Epidermal melanocyte (primary cell): Measurements from ENCODE around the gene PRTN3.
"Not testable (repeated sequence)": the region's sequence is repeated elsewhere in the genome, so short reads cannot be mapped to it uniquely, and the experiment has no call there.

Source experiments
- DNase-seq: peaks from one replicate; pipeline ENCODE4 v3.0.0; 2011; ENCODE audit warnings: low spot score; ENCODE audit not compliant: insufficient read length

Gene PRTN3

DNA sequence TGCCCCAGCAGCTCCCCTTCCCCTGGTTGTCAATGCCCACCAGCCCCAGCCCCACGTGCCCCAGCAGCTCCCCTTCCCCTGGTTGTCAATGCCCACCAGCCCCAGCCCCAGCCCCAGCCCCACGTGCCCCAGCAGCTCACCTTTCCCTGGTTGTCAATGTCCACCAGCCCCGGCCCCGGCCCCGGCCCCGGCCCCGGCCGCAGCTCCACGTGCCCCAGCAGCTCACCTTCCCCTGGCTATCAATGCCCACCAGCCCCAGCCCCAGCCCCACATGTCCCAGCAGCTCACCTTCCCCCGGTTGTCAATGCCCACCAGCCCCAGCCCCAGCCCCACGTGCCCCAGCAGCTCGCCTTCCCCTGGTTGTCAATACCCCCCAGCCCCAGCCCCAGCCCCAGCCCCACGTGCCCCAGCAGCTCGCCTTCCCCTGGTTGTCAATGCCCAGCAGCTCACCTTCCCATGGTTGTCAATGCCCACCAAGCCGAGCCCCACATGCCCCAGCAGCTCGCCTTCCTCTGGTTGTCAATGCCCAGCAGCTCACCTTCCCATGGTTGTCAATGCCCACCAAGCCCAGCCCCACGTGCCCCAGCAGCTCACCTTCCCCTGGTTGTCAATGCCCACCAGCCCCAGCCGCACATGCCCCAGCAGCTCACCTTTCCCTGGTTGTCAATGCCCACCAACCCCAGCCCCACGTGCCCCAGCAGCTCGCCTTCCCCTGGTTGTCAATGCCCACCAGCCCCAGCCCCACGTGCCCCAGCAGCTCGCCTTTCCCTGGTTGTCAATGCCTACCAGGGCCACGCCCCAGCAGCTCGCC is 38.2 kb downstream of the PRTN3 start:
- DNase-seq = not testable (repeated sequence)

DNA sequence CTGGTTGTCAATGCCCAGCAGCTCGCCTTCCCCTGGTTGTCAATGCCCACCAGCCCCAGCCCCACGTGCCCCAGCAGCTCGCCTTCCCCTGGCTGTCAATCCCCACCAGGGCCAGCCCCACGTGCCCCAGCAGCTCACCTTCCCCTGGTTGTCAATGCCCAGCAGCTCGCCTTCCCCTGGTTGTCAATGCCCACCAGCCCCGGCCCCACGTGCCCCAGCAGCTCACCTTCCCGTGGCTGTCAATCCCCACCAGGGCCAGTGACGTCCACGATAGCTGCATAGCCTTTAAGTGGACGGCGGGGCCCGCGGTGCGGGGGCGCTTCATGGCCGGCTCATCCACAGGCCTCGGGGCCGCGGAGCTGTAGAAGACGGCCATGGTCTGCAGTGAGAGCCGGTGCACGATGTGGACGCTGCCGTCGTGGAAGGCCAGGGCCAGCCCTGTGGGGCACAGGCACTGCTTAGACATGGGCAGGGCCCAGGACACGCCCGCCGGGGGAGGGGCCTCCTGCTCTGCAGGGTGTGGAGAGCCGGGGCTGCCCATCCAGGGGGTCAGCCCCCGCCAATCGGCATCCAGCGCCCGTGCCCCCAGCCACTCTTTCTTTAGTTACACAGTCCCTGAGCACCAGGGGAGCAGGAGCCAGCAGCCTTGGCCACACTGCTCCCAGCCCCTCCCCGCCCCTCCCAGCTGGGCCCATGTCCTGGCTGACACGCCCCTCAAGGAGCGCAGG is 39.1 kb downstream of the PRTN3 start:
- no peak for DNase-seq

DNA sequence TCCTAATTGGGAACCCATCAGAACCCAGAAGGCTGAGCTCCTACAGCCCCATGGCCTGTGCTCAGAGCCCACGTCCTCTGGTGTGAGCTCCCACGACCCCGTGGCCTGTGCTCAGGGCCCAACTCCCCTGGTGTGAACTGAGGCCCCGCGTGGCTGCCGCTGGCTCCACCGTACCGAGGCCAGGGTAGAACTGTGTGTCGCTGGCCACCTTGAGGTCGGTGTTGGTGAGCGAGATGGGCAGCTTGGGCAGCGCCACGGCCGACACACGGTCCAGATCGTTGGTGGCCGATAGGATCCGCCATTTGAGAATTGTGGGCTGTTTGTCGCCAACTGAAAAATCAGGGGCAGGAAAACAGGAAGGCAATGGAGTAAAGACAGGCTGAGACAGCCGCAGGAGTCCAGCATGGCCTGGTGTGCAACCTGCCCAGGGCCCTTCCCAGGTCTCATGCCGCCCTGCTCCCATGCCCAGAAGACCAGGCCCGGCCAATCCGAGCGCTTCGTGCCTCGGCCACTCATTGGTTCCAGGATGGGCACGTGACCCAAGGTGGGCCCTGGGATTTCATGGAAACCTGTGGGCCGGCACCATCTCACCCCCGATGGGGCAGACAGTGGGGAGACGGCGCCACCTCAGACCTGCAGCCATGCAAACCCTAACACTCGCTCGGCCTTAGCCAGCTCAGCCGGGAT is 40.7 kb downstream of the PRTN3 start:
- DNase-seq = no peak

DNA sequence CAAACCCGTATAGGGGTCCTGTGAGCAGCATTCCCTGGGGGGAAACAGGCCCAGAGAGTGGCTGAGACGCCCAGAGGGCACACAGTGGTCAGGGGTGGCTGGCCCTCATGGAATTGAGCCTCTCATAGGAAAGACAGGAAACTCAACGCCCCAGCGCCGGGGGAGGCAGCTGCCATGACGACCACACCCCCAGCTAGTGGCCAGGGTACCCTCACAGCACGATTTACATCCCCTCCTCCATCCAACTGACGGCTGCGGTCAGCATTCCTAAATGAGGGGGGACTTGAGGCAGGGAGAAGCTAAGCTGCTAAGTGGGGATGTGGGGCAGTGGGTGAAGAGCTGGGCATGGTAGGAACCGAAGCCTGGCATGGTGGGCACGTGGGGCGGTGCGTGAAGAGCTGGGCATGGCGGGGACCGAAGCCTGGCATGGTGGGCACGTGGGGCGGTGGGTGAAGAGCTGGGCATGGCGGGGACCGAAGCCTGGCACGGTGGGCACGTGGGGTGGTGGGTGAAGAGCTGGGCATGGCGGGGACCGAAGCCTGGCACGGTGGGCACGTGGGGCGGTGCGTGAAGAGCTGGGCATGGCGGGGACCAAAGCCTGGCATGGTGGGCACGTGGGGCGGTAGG is 42.2 kb downstream of the PRTN3 start:
- no peak for DNase-seq

DNA sequence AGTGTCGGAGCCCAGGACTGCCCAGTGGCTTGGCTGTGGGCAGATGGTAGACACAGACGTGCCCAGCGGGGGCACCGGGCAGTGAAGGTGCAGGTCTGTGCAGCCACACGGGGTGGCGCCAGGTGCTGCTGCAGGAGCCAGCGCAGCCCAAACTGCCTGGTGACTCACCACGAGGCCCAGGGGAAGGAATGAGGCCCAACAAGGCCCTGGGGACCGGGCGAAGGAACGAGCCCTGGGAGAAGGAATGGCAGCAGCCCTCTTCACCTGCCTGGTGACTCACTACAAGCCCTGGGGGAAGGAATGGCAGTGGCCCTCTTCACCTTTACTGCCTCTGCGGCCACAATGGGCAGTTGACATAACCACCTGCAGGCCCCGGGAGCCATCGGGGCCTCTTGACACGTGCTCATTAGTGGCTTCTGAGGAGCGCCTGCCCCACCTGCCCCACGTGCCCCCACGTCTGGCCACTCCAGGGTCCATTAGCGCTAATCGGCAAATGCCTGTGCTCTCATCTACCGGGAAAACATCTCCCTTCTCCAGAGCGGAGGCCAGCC is 42.9 kb downstream of the PRTN3 start:
- no peak for DNase-seq

DNA sequence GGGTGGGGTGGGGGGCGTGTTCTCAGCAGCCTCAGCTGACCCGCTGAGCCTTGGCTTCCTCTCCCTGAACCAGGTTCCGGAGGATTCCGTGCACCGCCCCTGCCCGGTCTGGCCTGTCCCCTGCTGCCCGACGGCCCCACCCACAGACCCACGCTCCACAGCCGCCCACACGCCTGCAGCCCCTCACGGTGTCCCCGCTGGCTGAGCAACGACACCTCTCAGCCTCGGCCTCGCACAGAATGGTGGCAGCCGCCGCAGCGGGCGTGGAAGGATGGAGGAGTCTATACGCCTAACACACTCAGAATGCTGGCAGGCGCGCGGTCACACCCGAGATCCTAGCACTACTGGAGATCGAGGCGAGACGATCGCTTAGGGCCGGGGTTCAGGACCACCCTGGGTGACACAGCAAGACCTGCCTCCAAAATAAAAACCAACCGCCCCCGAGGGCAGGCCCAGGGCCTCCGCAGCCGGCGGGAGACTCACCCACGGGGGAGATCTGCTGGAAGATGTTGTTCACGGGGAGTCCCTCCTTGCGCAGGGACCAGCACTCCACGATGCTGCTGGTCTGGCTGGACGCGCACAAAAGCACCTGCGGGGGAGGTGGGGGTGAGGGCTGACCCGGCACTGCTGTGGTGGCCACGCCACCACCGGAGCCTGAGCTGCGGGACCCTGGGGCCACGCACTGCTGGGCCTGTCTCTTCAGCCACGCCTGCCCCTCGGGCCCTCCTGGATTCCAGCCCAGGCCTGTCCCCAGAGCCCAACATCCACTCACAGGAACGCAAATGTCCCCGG is 43.8 kb downstream of the PRTN3 start:
- no peak for DNase-seq

DNA sequence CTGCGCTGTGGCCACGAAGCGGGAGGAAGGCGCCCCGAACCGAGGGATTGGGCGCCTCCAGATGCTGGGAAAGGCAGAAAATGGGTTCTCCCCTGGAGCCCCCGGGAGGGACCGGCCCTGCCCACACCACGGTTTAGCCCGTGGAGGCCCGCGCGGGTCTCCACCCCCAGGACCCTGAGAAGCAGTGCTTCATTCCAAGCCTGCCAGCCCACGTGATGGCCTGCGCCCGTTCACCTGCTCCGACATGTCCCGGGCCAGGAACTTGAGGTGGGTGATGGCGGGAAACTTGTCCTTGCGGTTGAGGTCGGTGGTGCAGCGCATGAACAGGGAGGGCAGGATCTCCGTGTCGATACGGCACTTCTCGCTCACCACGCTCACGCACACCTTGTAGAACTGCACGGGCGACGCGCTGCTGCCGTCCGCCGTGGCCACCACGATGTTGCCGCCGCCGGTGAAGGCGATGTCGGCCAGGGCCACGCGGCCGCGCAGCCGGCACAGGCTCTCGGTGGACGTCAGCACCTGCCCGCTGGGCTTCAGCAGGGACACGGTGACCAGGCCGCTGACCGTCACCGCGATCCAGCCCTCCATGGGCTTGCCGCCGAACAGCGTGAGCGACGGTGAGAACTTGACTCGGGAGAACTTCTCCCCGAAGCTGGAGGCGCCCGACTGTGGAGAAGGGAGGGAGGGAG is 44.9 kb downstream of the PRTN3 start:
- no peak for DNase-seq

DNA sequence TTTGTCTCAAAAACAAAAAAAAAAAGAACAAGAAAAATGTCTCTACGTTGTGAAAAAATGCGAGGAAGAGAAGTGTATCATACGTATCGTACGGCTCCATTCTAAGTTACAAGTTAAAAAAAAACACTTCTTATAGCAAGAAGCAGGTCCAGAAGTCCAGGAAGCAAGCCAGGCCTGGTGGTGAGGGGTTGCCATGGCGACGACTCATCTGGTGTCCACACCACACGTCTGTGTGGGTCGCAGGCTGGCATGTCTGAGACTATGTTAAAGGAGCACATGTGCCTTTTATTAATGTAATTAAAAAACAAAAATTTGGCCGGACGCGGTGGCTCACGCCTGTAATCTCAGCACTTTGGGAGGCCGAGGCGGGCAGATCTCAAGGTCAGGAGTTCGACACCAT is 46.3 kb downstream of the PRTN3 start:
- DNase-seq = no peak

DNA sequence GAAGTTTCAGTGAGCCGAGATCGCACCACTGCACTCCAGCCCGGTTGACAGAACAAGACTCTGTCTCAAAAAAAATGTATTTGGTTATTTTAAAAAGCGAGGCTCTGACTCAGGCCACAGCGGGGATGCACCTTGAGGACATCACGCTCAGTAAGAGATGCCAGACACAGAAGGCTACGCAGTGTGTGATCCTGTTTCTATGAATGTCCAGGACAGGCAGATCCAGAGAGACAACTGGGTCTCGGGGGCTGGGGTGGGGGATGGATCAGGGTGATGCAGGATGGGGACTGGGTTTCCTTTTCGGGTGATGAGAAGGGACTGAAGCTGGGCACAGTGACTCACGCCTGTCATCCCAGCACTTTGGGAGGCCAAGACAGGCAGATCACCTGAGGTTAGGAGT is 46.8 kb downstream of the PRTN3 start:
- DNase-seq = no peak

DNA sequence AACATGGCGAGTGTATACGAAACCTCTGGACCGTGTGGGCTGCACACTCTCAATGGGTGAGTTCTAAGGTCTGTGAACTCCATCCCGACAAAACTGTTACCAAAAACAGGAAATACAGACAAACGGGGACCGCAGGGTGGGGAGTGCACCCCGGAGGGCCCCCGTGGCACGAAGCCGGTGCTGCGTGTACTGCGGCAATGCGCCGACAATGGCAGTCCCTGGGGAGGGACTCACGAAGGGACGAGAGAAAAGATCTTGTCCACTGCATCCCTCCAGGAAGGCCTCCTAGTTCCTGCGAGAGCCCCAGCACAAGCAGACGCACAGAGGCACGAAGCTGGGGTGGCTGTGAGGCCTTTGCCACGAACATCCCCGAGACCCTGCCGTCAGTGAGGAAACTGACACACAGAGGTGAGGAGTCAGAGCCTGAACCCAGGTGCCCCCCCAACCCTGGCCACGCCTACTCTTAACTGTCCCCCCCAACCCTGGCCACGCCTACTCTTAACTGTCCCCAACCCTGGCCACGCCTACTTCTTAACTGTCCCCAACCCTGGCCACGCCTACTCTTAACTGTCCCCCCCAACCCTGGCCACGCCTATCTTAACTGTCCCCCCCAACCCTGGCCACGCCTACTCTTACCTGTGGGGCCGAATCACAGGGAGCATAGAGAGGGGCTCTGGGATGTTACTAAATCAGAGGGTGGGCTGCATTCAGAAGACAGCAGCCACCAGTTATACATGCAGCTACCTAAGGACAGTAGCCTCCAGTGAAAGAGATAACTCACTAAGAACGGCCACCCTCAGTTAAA is 48.0 kb downstream of the PRTN3 start:
- no peak for DNase-seq

DNA sequence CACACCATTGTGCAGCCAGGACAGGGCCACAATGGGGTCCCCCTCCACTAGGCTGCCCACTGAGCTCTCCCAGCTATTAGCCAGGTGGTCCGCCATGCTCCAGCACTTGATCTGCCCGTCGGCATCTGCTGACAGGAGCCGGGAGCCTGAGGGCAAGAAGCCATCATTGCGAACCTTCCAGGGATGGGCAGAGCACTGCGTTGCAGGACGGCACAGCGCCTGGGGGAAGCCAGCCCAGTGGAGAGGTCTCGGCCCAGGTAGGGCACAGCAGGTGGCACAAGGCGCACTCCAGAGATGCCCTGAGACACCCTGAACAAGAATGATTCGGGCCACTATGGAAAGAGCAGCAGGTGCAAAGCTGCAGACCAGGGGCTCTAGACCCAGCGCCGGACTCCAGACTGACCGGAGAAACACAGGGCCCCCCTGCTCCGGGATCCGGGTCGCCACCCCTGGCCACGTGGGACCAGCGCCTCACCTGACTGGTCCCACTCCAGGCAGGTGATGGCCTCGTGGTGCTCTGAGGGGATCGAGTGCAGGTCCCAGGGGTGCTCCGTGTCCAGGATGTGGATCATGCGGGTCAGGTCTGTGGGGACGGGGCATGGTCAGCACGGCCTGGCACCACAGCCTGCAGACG is 49.0 kb downstream of the PRTN3 start:
- no peak for DNase-seq

DNA sequence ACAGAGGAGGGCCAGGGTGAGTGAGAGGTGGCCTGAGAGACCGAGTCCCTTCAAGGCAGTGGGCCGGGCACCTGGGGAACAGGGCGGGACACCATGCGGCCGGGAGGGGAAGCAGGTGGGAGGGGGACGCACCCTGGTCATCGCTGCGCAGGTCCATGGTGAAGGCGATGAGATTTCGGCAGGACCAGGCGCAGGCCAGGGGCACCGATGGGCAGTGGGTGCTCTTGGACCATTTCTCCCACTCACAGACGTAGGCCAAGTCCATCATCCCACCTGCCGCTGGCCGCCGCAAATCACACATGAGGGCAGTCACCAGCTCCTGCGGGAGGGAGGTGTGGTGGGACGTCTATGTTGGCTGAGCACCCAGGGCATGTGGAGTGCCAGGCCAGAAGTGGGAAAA is 50.0 kb downstream of the PRTN3 start:
- DNase-seq = no peak

DNA sequence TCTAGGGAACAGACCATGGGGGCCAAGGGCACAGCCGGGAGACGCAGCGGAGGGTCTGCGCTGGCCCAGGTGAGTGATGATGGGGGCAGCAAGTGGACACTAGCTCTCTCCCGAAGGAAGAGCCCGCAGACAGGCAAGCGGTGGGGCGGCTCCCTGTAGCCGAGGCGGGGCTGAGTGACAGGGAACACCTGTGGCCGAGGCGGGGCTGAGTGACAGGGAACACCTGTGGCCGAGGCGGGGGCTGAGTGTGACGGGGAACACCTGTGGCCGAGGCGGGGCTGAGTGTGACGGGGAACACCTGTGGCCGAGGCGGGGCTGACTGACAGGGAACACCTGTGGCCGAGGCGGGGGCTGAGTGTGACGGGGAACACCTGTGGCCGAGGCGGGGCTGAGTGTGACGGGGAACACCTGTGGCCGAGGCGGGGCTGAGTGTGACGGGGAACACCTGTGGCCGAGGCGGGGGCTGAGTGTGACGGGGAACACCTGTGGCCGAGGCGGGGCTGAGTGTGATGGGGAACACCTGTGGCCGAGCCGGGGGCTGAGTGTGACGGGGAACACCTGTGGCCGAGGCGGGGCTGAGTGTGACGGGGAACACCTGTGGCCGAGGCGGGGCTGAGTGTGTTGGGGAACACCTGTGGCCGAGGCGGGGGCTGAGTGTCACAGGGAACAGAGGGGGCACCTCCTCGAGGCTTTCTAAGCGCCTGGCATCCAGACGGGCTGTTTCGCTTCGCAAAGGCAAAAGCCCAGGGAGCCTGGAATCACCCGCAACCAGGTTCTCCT is 50.8 kb downstream of the PRTN3 start:
- DNase-seq = not testable (repeated sequence)

DNA sequence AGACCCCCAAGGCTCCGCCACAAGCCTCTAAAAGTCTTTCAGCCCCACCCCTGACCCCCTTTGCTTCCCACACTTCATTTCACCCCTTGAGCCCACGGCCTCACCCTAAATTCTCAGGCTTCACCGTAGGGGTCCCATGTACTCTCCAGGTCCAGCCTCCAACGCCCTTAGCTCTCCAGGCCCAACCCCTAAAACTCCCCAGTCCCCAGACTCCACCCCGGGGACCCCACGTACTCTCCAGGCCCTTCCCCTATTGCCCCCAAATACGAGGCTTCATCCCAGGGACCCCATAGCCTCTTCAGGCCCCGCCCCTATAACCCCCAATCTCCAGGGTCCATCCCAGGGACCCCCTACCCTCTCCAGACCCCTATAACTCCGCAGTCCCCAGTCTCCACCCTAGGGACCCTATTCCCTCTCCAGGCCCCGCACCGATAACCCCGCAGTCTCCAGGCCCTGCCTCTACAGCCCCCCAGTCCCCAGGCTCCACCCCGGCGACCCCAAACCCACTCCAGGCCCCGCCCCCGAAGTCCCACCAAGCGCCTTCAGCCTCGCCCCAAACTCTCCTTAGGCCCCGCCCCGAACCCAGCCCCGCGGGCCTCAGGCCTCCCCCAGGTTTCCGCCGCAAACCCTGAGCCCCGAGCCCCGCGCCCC is 51.6 kb downstream of the PRTN3 start:
- no peak for DNase-seq

DNA sequence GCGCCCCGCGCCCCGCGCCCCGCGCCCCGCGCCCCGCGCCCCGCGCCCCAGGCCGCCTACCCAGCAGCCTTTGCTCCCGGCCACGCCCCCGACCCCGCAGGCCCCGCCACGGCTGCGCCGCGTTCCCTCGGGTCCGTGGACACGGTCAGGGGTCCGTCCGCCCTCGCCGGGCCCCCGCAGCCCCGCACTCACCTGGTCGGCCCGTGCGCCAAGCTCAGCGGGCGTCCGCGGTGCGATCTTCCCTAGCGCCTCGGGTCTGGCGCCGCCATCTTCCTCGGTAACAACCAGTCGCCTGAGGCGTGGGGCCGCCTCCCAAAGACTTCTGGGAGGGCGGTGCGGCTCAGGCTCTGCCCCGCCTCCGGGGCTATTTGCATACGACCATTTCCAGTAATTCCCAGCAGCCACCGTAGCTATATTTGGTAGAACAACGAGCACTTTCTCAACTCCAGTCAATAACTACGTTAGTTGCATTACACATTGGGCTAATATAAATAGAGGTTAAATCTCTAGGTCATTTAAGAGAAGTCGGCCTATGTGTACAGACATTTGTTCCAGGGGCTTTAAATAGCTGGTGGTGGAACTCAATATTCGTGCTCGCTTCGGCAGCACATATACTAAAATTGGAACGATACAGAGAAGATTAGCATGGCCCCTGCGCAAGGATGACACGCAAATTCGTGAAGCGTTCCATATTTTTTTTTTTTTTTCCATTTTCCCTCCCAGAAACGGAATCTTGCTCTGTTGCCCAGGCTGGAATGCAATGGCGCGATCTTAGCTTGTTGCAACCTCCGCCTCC is 52.3 kb downstream of the PRTN3 start, which contains the start of the genes MED16 and RNU6-9:
TSS of gene MED16 (minus strand) at position 294 of the 796 bp plus-strand sequence. CDS start 2,056 bp downstream, outside the sequence.
TSS of gene RNU6-9 (plus strand) at position 591 of the 796 bp plus-strand sequence.
- peak; percentile 100 for DNase-seq

DNA sequence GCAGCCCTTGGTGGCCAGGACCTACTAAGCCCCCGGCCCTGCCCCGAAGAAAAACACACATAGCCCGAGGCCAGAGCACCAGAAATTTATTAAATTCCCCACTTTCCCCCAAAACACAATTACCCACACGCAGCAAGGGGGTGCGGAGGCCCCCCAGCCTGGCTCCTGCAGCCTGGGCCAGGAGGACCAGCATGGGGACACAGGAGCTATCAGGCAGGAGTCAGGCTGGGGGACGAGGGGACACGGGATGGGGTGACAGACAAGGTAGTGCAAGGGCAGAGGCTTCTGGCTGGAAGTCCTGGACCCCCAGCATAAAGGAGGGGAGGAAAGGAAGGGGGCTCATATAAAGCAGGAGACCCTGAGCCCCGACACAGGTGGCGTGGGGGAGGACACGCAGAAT is 55.6 kb downstream of the PRTN3 start:
- DNase-seq = no peak
